Measurements from ENCODE around the gene SLC6A11.

GRCh38 chr3:10875914-10876313 lies 59.9 kb downstream of the SLC6A11 start:
- no peak for TF ChIP-seq CTCF (IDR thresholded peaks at IDR 0.05)
- TF ChIP-seq EP300 (IDR thresholded peaks at IDR 0.05): no peak
- no peak for TF ChIP-seq POLR2A (IDR thresholded peaks at IDR 0.05)

Data from upper lobe of left lung (tissue), 4 donors.